K562 (cell line): Measurements from ENCODE around the gene PLXDC1. TPM values are rescaled to one million over a fixed set of nuclear protein-coding genes. Genes with fewer than 3 reads are reported as not detected.

Experiments
- ATAC-seq: fragments of 200-7000 bp; cut with Tn5 transposase; 3 replicates; pipeline ENCODE4 v1.9.1; 2020; ENCODE audit warnings: moderate library complexity
- BruUV-seq: library from RNA; stranded (reverse); fragments of 400-500 nt; replicated peaks from 2 replicates; lab custom pipeline; 2021; lab: Mats Ljungman, UMichigan
- CTCF ChIA-PET: fragments of 300-600 bp; formaldehyde crosslinking; extraction: SDS; loops from one replicate; lab custom pipeline; 2021; ENCODE audit warnings: low intra/inter-chr PET ratio; lab: Yijun Ruan, JAX
- POLR2A ChIA-PET: fragments of 300-600, 350-650 bp; sonication (Branson Sonifier 250); formaldehyde crosslinking; extraction: SDS; loops from one replicate; lab custom pipeline; 2021; ENCODE audit warnings: antibody characterized with exemption, inconsistent platforms; lab: Yijun Ruan, JAX
- DNase-seq, 4 experiments: peaks; one replicate each; pipeline versions ENCODE4 v3.0.0 to v3.0.0-alpha.2; 2011 to 2018; ENCODE audit warnings: low spot score in 3 of 4, mixed read lengths in 3 of 4; ENCODE audit errors: extremely low read depth in 1 of 4
- FAIRE-seq: peaks from 2 replicates; lab custom pipeline; 2011; peaks lifted over from hg19 to GRCh38; lab: Jason Lieb, UNC
- H2AFZ ChIP-seq: 2 replicates; pipeline ENCODE4 v1.6.0; 2011; ENCODE audit warnings: low read depth, low read length, control low read depth, inconsistent platforms
- H3K27ac ChIP-seq: fragments of 200-600 bp; 3 replicates; pipeline ENCODE4 v1.8.0; 2011; ENCODE audit warnings: low read depth, mild to moderate bottlenecking, control low read depth, inconsistent platforms, low read length, moderate library complexity, mixed read lengths; ENCODE audit errors: extremely low read depth
- H3K27me3 ChIP-seq, 2 experiments: fragments of 300-600 bp in 1 of 2; 2 replicates in 1 of 2; 3 replicates in 1 of 2; pipeline versions ENCODE4 v1.6.0 to v1.8.0; 2011; ENCODE audit warnings: inconsistent platforms in 2 of 2, low read length in 2 of 2, mild to moderate bottlenecking in 1 of 2, mixed read lengths in 1 of 2, moderate library complexity in 1 of 2; ENCODE audit not compliant: control insufficient read depth in 2 of 2, insufficient read depth in 2 of 2
- H3K36me3 ChIP-seq: fragments of 300-600 bp; 3 replicates; pipeline ENCODE4 v1.8.0; 2011; ENCODE audit warnings: mild to moderate bottlenecking, low read length, inconsistent platforms; ENCODE audit not compliant: control insufficient read depth, insufficient read depth
- H3K4me1 ChIP-seq, 2 experiments: fragments of 200-600 bp in 1 of 2; replicated peaks in 1 of 2; 2 replicates in 1 of 2; 3 replicates in 1 of 2; pipeline versions ENCODE4 v1.5.1 to v1.8.0; 2011; ENCODE audit warnings: inconsistent platforms in 2 of 2, low read length in 2 of 2, mild to moderate bottlenecking in 1 of 2, mixed read lengths in 1 of 2, moderate library complexity in 1 of 2; ENCODE audit not compliant: control insufficient read depth in 2 of 2, insufficient read depth in 2 of 2
- H3K4me2 ChIP-seq: 2 replicates; pipeline ENCODE4 v1.6.1; 2011; ENCODE audit warnings: low read length, control low read depth, inconsistent platforms, mixed read lengths; ENCODE audit not compliant: insufficient read depth
- H3K4me3 ChIP-seq: fragments of 200-600 bp; sonication (generic), shearing (Covaris generic); 2 replicates; pipeline ENCODE4 v1.5.1; 2016; ENCODE audit warnings: control low read depth, inconsistent platforms
- H3K79me2 ChIP-seq: fragments of 200-600 bp; 3 replicates; pipeline ENCODE4 v1.8.0; 2011; ENCODE audit warnings: low read length, inconsistent platforms; ENCODE audit not compliant: control insufficient read depth, insufficient read depth
- H3K9ac ChIP-seq, 2 experiments: 2 replicates each; pipeline versions ENCODE4 v1.6.0 to v1.6.1; 2011; ENCODE audit warnings: low read depth in 2 of 2, low read length in 2 of 2, control low read depth in 1 of 2, inconsistent platforms in 1 of 2, mild to moderate bottlenecking in 1 of 2, mixed read lengths in 1 of 2; ENCODE audit not compliant: insufficient read depth in 1 of 2
- H3K9me1 ChIP-seq: one replicate; pipeline ENCODE4 v1.6.0; 2011; ENCODE audit warnings: inconsistent platforms, mild to moderate bottlenecking, low read length, moderate library complexity; ENCODE audit not compliant: control insufficient read depth, insufficient read depth
- H3K9me3 ChIP-seq: replicated peaks from 2 replicates; pipeline ENCODE4 v1.5.1; 2011; ENCODE audit warnings: low read depth, low read length, inconsistent platforms; ENCODE audit not compliant: control insufficient read depth, insufficient read depth
- H4K20me1 ChIP-seq: replicated peaks from 2 replicates; pipeline ENCODE4 v1.6.1; 2011; ENCODE audit warnings: low read length, inconsistent platforms, mixed read lengths; ENCODE audit not compliant: control insufficient read depth, insufficient read depth
- KAT8 ChIP-seq: fragments of 450-650 bp; IDR thresholded peaks from 2 replicates; pipeline ENCODE4 v1.6.1; 2016; ENCODE audit warnings: low read depth, mild to moderate bottlenecking
- MEIS2 ChIP-seq: fragments of 450-650 bp; IDR thresholded peaks from 2 replicates; pipeline ENCODE4 v1.6.1; 2014; ENCODE audit warnings: mild to moderate bottlenecking; ENCODE audit not compliant: partially characterized antibody
- NFYB ChIP-seq: IDR thresholded peaks from 2 replicates; pipeline ENCODE4 v1.6.1; 2011; ENCODE audit warnings: mild to moderate bottlenecking, moderate library complexity; ENCODE audit not compliant: insufficient read length; ENCODE audit errors: extremely low read depth
- PCBP2 ChIP-seq: fragments of 200-400 bp; formaldehyde crosslinking; IDR thresholded peaks from 2 replicates; pipeline ENCODE4 v1.6.1; 2018; ENCODE audit warnings: low read length, low read depth, mild to moderate bottlenecking, moderate library complexity; ENCODE audit not compliant: poor library complexity, severe bottlenecking
- POLR2G ChIP-seq: fragments of 200-400 bp; formaldehyde crosslinking; IDR thresholded peaks from 2 replicates; pipeline ENCODE4 v1.6.1; 2017; ENCODE audit warnings: low read depth, mild to moderate bottlenecking, antibody characterized with exemption, low read length, moderate library complexity
- RAD21 ChIP-seq, 2 experiments: fragments of 250-450 bp in 1 of 2; fragments of 450-650 bp in 1 of 2; sonication (Bioruptor Pico) in 1 of 2; formaldehyde crosslinking in 1 of 2; IDR thresholded peaks in 1 of 2; conservative IDR thresholded peaks in 1 of 2; 2 replicates each; pipeline versions ENCODE4 v1.4.0 to v1.8.0; 2020 to 2022; ENCODE audit warnings: mild to moderate bottlenecking in 2 of 2, moderate library complexity in 1 of 2
- RBFOX2 ChIP-seq: fragments of 200-400 bp; formaldehyde crosslinking; IDR thresholded peaks from 2 replicates; pipeline ENCODE4 v1.6.1; 2017; ENCODE audit warnings: low read depth, mild to moderate bottlenecking, low read length, moderate library complexity
- RFX1 ChIP-seq: fragments of 450-650 bp; IDR thresholded peaks from 2 replicates; pipeline ENCODE4 v1.6.1; 2016; ENCODE audit warnings: mild to moderate bottlenecking, moderate library complexity
- THRA ChIP-seq: fragments of 450-650 bp; IDR thresholded peaks from 2 replicates; pipeline ENCODE4 v1.6.1; 2017; ENCODE audit warnings: mild to moderate bottlenecking, moderate library complexity
- ZNF407 ChIP-seq: fragments of 450-650 bp; IDR thresholded peaks from 2 replicates; pipeline ENCODE4 v1.6.1; 2016; ENCODE audit warnings: low read depth
- WGBS: fragments of 100-300 bp; shearing (Covaris generic); methylation state at CpG from one replicate; pipeline ENCODE4 v1.1.6; 2016; ENCODE audit warnings: low coverage, mixed read lengths; ENCODE audit not compliant: insufficient coverage; ENCODE audit errors: missing lambda C conversion rate; 5-methylcytosine and 5-hydroxymethylcytosine counted together
- in situ Hi-C: fragments of 300-500 bp; cut with MboI; formaldehyde crosslinking; loops from 4 replicates; pipeline ENCODE4 v1.15.0; 2018; ENCODE audit warnings: inconsistent platforms, mixed read lengths
- intact Hi-C: fragments of 100-400 bp; cut with micrococcal nuclease; formaldehyde crosslinking; loops from 2 replicates; pipeline ENCODE4 v1.14.2; 2022
- polyA plus RNA-seq, 8 experiments: library from polyadenylated mRNA; depleted of rRNA in 4 of 8; stranded (reverse) in 5 of 8; unstranded in 3 of 8; fragments of >200 nt; fragmentation: Nextera tagmentation in 2 of 8; fragmentation: Illumina TruSeq in 1 of 8; extraction: Ambion mirVana in 2 of 8; extraction: Trizol in 1 of 8; gene quantifications; 2 replicates each; pipeline versions ENCODE4 v1.2.1 to v1.2.3, GENCODE V29; 2011 to 2014; ENCODE audit warnings: inconsistent platforms in 1 of 8, missing spikeins in 1 of 8
- total RNA-seq, 7 experiments: library from RNA; depleted of rRNA in 6 of 7; stranded (reverse); fragments of >200 nt in 6 of 7; fragmentation: Illumina TruSeq in 2 of 7; extraction: Trizol in 2 of 7; gene quantifications; 2 replicates each; pipeline versions ENCODE4 v1.2.1 to v1.2.3, GENCODE V29; 2011 to 2021; ENCODE audit warnings: low replicate concordance in 1 of 7

The PLXDC1 gene
- total and polyA plus RNA-seq, 9 of the 15 experiments (the other 6 are each of a cell fraction or from before 2014, with no cell fraction given): not detected

- POLR2A ChIA-PET: interaction anchor here (0.7 to 1.1 kb wide), 2 partner anchors 9 to 11 kb away, joined by 3 to 4 read pairs; partner anchors contain the start of gene ARL5C
- peaks cover 7 to 33% of the 10 kb centered on the region in 2 experiments for H3K4me1 ChIP-seq
- TF ChIP-seq RBFOX2 (0 out of 2 replicates have a peak, but pooled peaks have one; percentile 18), KAT8 (no peak), PCBP2 (no peak), ZNF407 (no peak), THRA (no peak), RAD21 (CRISPR knock-in tag; conservative IDR thresholded peaks at IDR 0.05 in 1 of 2, IDR thresholded peaks at IDR 0.05 in 1 of 2) (no peak), POLR2G (peak; percentile 26; the same call in 1 of the 2 replicates), MEIS2 (no peak), RFX1 (peak; percentile 16; the same call in 1 of the 2 replicates), NFYB (peak; percentile 14)
- in situ Hi-C loops (no loop called here), intact Hi-C loops (no loop called here)
- no peaks in the 10 kb centered on the region for H3K27me3 ChIP-seq
- FAIRE-seq (no peak), ATAC-seq (peak; percentile 50), DNase-seq (peak; percentile 20 to 46 (median 42))
- peaks cover 12% of the 10 kb centered on the region; the same call in 2 of the 3 replicates for H3K36me3 ChIP-seq
- CTCF ChIA-PET: no interaction called here
- H3K4me2 ChIP-seq: no peak overlapping the region
- H3K9ac ChIP-seq: no peak overlapping the region
- H3K4me3 ChIP-seq: no peak overlapping the region
- H4K20me1 ChIP-seq: peaks cover 6% of the 10 kb centered on the region
- no peaks in the 10 kb centered on the region for H3K9me3 ChIP-seq
- WGBS: 91% methylated on average over 9 of the region's 12 CpGs
- H3K79me2 ChIP-seq: no peaks in the 10 kb centered on the region
- BruUV-seq: no TSS peak
- H2AFZ ChIP-seq: no peak overlapping the region
- H3K27ac ChIP-seq: no peak overlapping the region
- H3K9me1 ChIP-seq: peaks cover 5% of the 10 kb centered on the region
Measured at GRCh38 chr17:39177256-39177655, 25.8 kb upstream of the PLXDC1 start.
